GM19438 (cell line): Measurements from ENCODE around the gene A1CF.
"Not testable (repeated sequence)": the region's sequence is repeated elsewhere in the genome, so short reads cannot be mapped to it uniquely, and the experiment has no call there.

Experiments used
- ATAC-seq: cut with Tn5 transposase; IDR thresholded peaks from one replicate; pipeline ENCODE4 v1.9.1; 2021; ENCODE audit warnings: low read depth; ENCODE audit not compliant: unreplicated experiment

The A1CF gene

GRCh38 chr10:50885097-50885859 is at the start of gene A1CF:
A1CF (minus strand) TSS chr10:50885627; CDS start chr10:50859940, 25,687 bp downstream.
- no peak for ATAC-seq

- ATAC-seq, result no peak
Observed at GRCh38 chr10:50931948-50932431, 46.6 kb upstream of the A1CF start.

- ATAC-seq, result no peak
Observed at GRCh38 chr10:50929670-50930069, 44.2 kb upstream of the A1CF start.

GRCh38 chr10:50928190-50928552 is 42.7 kb upstream of the A1CF start:
- ATAC-seq, result no peak

GRCh38 chr10:50927522-50928189 is 42.2 kb upstream of the A1CF start:
- no peak for ATAC-seq

- not testable (repeated sequence) for ATAC-seq
Observed at GRCh38 chr10:50923471-50923870, 38.0 kb upstream of the A1CF start.

GRCh38 chr10:50919010-50919409 is 33.6 kb upstream of the A1CF start:
- no peak for ATAC-seq

GRCh38 chr10:50918529-50918928 is 33.1 kb upstream of the A1CF start:
- no peak for ATAC-seq

- no peak for ATAC-seq
Observed at GRCh38 chr10:50917486-50917885, 32.1 kb upstream of the A1CF start.

GRCh38 chr10:50909334-50910014 is 24.0 kb upstream of the A1CF start:
- no peak for ATAC-seq

GRCh38 chr10:50908366-50908765 is 22.9 kb upstream of the A1CF start:
- no peak for ATAC-seq

GRCh38 chr10:50905797-50906196 is 20.4 kb upstream of the A1CF start:
- ATAC-seq, result not testable (repeated sequence)

GRCh38 chr10:50896721-50897120 is 11.3 kb upstream of the A1CF start:
- no peak for ATAC-seq

- ATAC-seq, result no peak
Observed at GRCh38 chr10:50894312-50894711, 8.9 kb upstream of the A1CF start.

GRCh38 chr10:50892467-50892866 is 7.0 kb upstream of the A1CF start:
- ATAC-seq, result no peak

- no peak for ATAC-seq
Observed at GRCh38 chr10:50884302-50884701, 1.1 kb downstream of the A1CF start.

- no peak for ATAC-seq
Observed at GRCh38 chr10:50883629-50884028, 1.8 kb downstream of the A1CF start.

- ATAC-seq, result no peak
Observed at GRCh38 chr10:50882540-50882983, 2.9 kb downstream of the A1CF start.

- not testable (repeated sequence) for ATAC-seq
Observed at GRCh38 chr10:50881046-50881445, 4.4 kb downstream of the A1CF start.

- ATAC-seq, result no peak
Observed at GRCh38 chr10:50876429-50876828, 9.0 kb downstream of the A1CF start.

GRCh38 chr10:50874723-50875122 is 10.7 kb downstream of the A1CF start:
- no peak for ATAC-seq
